NB4 (cell line): Measurements from ENCODE around the gene WDR7.

Experiments
- DNase-seq: peaks from one replicate; pipeline ENCODE4 v3.0.0; 2010; ENCODE audit warnings: low read depth
- H3K4me3 ChIP-seq: one replicate; pipeline ENCODE4 v1.5.1; 2011; ENCODE audit warnings: mild to moderate bottlenecking, low read depth, low read length, moderate library complexity
- CTCF ChIP-seq: IDR thresholded peaks from one replicate; pipeline ENCODE4 v1.5.1; 2012; ENCODE audit warnings: low read depth, low read length
- MAX ChIP-seq: IDR thresholded peaks from 2 replicates; pipeline ENCODE4 v1.6.1; 2011; ENCODE audit warnings: low read depth, low read length
- MYC ChIP-seq: IDR thresholded peaks from 2 replicates; pipeline ENCODE4 v1.6.1; 2011; ENCODE audit warnings: low read depth, low read length
- POLR2A ChIP-seq: IDR thresholded peaks from 2 replicates; pipeline ENCODE4 v1.6.1; 2011; ENCODE audit warnings: mild to moderate bottlenecking; ENCODE audit not compliant: insufficient read length; ENCODE audit errors: extremely low read depth

Gene WDR7

GRCh38 chr18:56726906-56727305, 75.7 kb downstream of the WDR7 start:
- no peak overlapping the region for H3K4me3 ChIP-seq
- TF ChIP-seq MAX, result no peak
- TF ChIP-seq MYC, result no peak
- TF ChIP-seq CTCF, result no peak
- TF ChIP-seq POLR2A, result no peak
- no peak for DNase-seq

GRCh38 chr18:56727399-56727798, 76.2 kb downstream of the WDR7 start:
- no peak for TF ChIP-seq MAX
- TF ChIP-seq MYC, result no peak
- TF ChIP-seq POLR2A, result no peak
- TF ChIP-seq CTCF, result no peak
- H3K4me3 ChIP-seq, result no peak overlapping the region
- no peak for DNase-seq

- no peak overlapping the region for H3K4me3 ChIP-seq
- TF ChIP-seq CTCF, result no peak
- no peak for TF ChIP-seq MYC
- TF ChIP-seq POLR2A, result no peak
- TF ChIP-seq MAX, result no peak
- no peak for DNase-seq
Measured at GRCh38 chr18:56728741-56729140, 77.6 kb downstream of the WDR7 start.

GRCh38 chr18:56738184-56738583, 87.0 kb downstream of the WDR7 start:
- no peak for DNase-seq
- no peak for TF ChIP-seq CTCF
- TF ChIP-seq MAX, result no peak
- no peak for TF ChIP-seq POLR2A
- no peak for TF ChIP-seq MYC
- no peak overlapping the region for H3K4me3 ChIP-seq

GRCh38 chr18:56739731-56740130, 88.6 kb downstream of the WDR7 start:
- no peak for TF ChIP-seq MAX
- TF ChIP-seq CTCF, result no peak
- H3K4me3 ChIP-seq, result no peak overlapping the region
- DNase-seq, result no peak

GRCh38 chr18:56740645-56741044, 89.5 kb downstream of the WDR7 start:
- H3K4me3 ChIP-seq, result no peak overlapping the region
- TF ChIP-seq CTCF, result no peak
- TF ChIP-seq POLR2A, result no peak
- no peak for TF ChIP-seq MAX
- no peak for TF ChIP-seq MYC
- no peak for DNase-seq
